ENCODE results near the gene MFSD1. TPM values are rescaled to one million over a fixed set of nuclear protein-coding genes. Genes with fewer than 3 reads are reported as not detected.

MFSD1 gene
- total RNA-seq, 6 donors from 2014 or later, result 51.5 to 127 (median 106) TPM

GRCh38 chr3:158763421-158763820, 38.4 kb upstream of the MFSD1 start:
- no peak overlapping the region for H3K4me3 ChIP-seq
- TF ChIP-seq POLR2A (IDR thresholded peaks at IDR 0.05), result no peak
- TF ChIP-seq EP300 (IDR thresholded peaks at IDR 0.05), result no peak
- TF ChIP-seq, protein P1, sequence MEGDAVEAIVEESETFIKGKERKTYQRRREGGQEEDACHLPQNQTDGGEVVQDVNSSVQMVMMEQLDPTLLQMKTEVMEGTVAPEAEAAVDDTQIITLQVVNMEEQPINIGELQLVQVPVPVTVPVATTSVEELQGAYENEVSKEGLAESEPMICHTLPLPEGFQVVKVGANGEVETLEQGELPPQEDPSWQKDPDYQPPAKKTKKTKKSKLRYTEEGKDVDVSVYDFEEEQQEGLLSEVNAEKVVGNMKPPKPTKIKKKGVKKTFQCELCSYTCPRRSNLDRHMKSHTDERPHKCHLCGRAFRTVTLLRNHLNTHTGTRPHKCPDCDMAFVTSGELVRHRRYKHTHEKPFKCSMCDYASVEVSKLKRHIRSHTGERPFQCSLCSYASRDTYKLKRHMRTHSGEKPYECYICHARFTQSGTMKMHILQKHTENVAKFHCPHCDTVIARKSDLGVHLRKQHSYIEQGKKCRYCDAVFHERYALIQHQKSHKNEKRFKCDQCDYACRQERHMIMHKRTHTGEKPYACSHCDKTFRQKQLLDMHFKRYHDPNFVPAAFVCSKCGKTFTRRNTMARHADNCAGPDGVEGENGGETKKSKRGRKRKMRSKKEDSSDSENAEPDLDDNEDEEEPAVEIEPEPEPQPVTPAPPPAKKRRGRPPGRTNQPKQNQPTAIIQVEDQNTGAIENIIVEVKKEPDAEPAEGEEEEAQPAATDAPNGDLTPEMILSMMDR (IDR thresholded peaks at IDR 0.05), result no peak
- TF ChIP-seq POLR2AphosphoS5 (IDR thresholded peaks at IDR 0.05), result no peak
- ATAC-seq (ENCODE audit: low FRiP score in 2 of 2) (no peak), DNase-seq (no peak)
- H3K27me3 ChIP-seq, result no peaks in the 10 kb centered on the region
- no peak overlapping the region for H3K27ac ChIP-seq
- H3K9me3 ChIP-seq, result no peaks in the 10 kb centered on the region
- H3K36me3 ChIP-seq, result no peaks in the 10 kb centered on the region
- 59 to 70% methylated on average over 2 of the region's 2 CpGs for WGBS, 2 donors
- peaks cover 9 to 11% (median 10%) of the 10 kb centered on the region in 4 donors for H3K4me1 ChIP-seq

DNA sequence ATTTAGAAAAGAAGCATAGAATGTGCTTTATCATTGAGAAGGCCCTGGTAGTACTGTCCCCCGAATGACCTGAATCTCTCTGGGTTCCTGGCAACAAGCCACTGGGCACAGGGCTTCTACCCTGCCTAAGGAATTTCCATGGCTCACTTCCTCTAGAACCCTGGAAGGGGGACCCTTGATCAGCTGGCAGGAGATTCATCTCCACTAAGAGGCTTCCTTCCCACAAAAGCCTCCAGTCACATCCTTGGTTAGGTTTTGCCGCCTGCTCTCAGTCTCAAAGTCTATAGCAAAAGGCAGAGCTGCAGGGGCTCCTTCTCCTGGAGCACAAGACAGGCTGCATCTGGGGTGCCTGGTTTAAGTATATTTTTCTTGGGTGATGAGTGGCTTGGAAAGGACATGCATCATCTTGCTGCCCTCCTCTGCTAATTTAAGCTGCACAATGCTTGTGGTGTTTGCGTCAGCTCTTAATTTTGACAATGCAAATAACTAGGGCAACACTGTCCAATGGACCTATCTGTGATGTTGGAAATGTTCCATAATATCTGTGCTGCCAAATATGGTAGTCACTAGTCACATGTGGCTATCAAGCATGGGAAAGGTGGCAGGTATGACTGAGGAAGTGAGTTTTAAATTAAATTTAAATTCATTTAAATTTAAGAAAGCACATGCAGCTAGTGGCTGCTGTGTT, 36.2 kb upstream of the MFSD1 start:
- ATAC-seq (ENCODE audit: low FRiP score in 2 of 2) (no peak), DNase-seq (no peak)
- Histone ChIP-seq H3K4me1 (peaks cover 26 to 32% (median 29%) of the 10 kb centered on the region in 4 donors), H3K4me3 (no peak overlapping the region), H3K9me3 (no peaks in the 10 kb centered on the region), H3K27me3 (no peaks in the 10 kb centered on the region), H3K27ac (no peak overlapping the region), H3K36me3 (no peaks in the 10 kb centered on the region)
- TF ChIP-seq, protein P1 (IDR thresholded peaks at IDR 0.05), result no peak
- TF ChIP-seq EP300 (IDR thresholded peaks at IDR 0.05), result no peak
- no peak for TF ChIP-seq POLR2AphosphoS5 (IDR thresholded peaks at IDR 0.05)
- TF ChIP-seq POLR2A (IDR thresholded peaks at IDR 0.05), result no peak
- 79 to 85% methylated on average over 3 of the region's 3 CpGs for WGBS, 2 donors

- WGBS, 2 donors, result 94 to 100% methylated on average over 1 of the region's 1 CpG
- no peaks in the 10 kb centered on the region for H3K36me3 ChIP-seq
- H3K9me3 ChIP-seq, result no peaks in the 10 kb centered on the region
- peaks cover 26 to 36% (median 31%) of the 10 kb centered on the region in 4 donors for H3K4me1 ChIP-seq
- H3K4me3 ChIP-seq, result no peak overlapping the region
- no peaks in the 10 kb centered on the region for H3K27me3 ChIP-seq
- DNase-seq (no peak), ATAC-seq (ENCODE audit: low FRiP score in 2 of 2) (no peak)
- no peak for TF ChIP-seq POLR2AphosphoS5 (IDR thresholded peaks at IDR 0.05)
- TF ChIP-seq, protein P1 (IDR thresholded peaks at IDR 0.05), result no peak
- TF ChIP-seq POLR2A (IDR thresholded peaks at IDR 0.05), result no peak
- TF ChIP-seq EP300 (IDR thresholded peaks at IDR 0.05), result no peak
- no peak overlapping the region for H3K27ac ChIP-seq
These were observed 35.5 kb upstream of the MFSD1 start for GRCh38 chr3:158766364-158766763.

GRCh38 chr3:158768361-158768787, 33.5 kb upstream of the MFSD1 start:
- peak overlapping the region in 1 of 4 donors; percentile 0 for H3K4me3 ChIP-seq
- TF ChIP-seq POLR2A (IDR thresholded peaks at IDR 0.05) (no peak), POLR2AphosphoS5 (IDR thresholded peaks at IDR 0.05) (no peak), EP300 (IDR thresholded peaks at IDR 0.05) (no peak)
- TF ChIP-seq, protein P1 (IDR thresholded peaks at IDR 0.05), result no peak
- H3K9me3 ChIP-seq, result no peaks in the 10 kb centered on the region
- no peaks in the 10 kb centered on the region for H3K27me3 ChIP-seq
- DNase-seq (peak in 1 of 2 donors; percentile 37), ATAC-seq (ENCODE audit: low FRiP score in 2 of 2) (peak; percentile 35 to 75)
- H3K4me1 ChIP-seq, result peaks cover 28 to 45% (median 36%) of the 10 kb centered on the region in 4 donors
- 23% methylated on average over 7 of the region's 7 CpGs for WGBS, 2 donors
- H3K36me3 ChIP-seq, result no peaks in the 10 kb centered on the region
- peak overlapping the region; percentile 45 to 70 (median 64) for H3K27ac ChIP-seq

Data from upper lobe of left lung (tissue), 6 donors.